Astrocyte (in vitro differentiated cells and primary cell): Measurements from ENCODE around the gene RBM19. TPM values are rescaled to one million over a fixed set of nuclear protein-coding genes. Genes with fewer than 3 reads are reported as not detected.
"Not testable (repeated sequence)": the region's sequence is repeated elsewhere in the genome, so short reads cannot be mapped to it uniquely, and the experiment has no call there.

Source experiments
- DNase-seq: peaks from one replicate; pipeline ENCODE4 v3.0.0-alpha.2; 2010; ENCODE audit warnings: low read depth
- FAIRE-seq: peaks from 2 replicates; lab custom pipeline; 2011; peaks lifted over from hg19 to GRCh38; lab: Jason Lieb, UNC
- H2AFZ ChIP-seq: 2 replicates; pipeline ENCODE4 v1.6.0; 2012; ENCODE audit warnings: low read depth, low read length, inconsistent platforms
- H3K27ac ChIP-seq: 2 replicates; pipeline ENCODE4 v1.5.1; 2011; ENCODE audit warnings: low read depth, low read length, inconsistent platforms
- H3K27me3 ChIP-seq: 2 replicates; pipeline ENCODE4 v1.6.0; 2011; ENCODE audit warnings: low read length, inconsistent platforms; ENCODE audit not compliant: insufficient read depth
- H3K36me3 ChIP-seq: 2 replicates; pipeline ENCODE4 v1.5.1; 2011; ENCODE audit warnings: low read length, inconsistent platforms; ENCODE audit not compliant: insufficient read depth
- H3K4me1 ChIP-seq: 2 replicates; pipeline ENCODE4 v1.5.1; 2011; ENCODE audit warnings: low read length, inconsistent platforms; ENCODE audit not compliant: insufficient read depth
- H3K4me2 ChIP-seq: 2 replicates; pipeline ENCODE4 v1.6.0; 2012; ENCODE audit warnings: low read length, inconsistent platforms
- H3K4me3 ChIP-seq: 2 replicates; pipeline ENCODE4 v1.5.1; 2011; ENCODE audit warnings: low read depth, mild to moderate bottlenecking, low read length, inconsistent platforms; ENCODE audit not compliant: insufficient read depth
- H3K79me2 ChIP-seq: 2 replicates; pipeline ENCODE4 v1.6.0; 2012; ENCODE audit warnings: mild to moderate bottlenecking, low read length, inconsistent platforms; ENCODE audit not compliant: insufficient read depth
- H3K9ac ChIP-seq: 2 replicates; pipeline ENCODE4 v1.6.0; 2012; ENCODE audit warnings: mild to moderate bottlenecking, low read length, inconsistent platforms
- H3K9me3 ChIP-seq: 2 replicates; pipeline ENCODE4 v1.5.1; 2012; ENCODE audit warnings: low read depth, mild to moderate bottlenecking, low read length, inconsistent platforms; ENCODE audit not compliant: insufficient read depth
- H4K20me1 ChIP-seq: 2 replicates; pipeline ENCODE4 v1.6.0; 2012; ENCODE audit warnings: low read length, inconsistent platforms; ENCODE audit not compliant: insufficient read depth
- H3K27ac Mint-ChIP-seq: one replicate; pipeline ENCODE4 v1.8.0; 2021; ENCODE audit warnings: mild to moderate bottlenecking, mixed read lengths; ENCODE audit not compliant: unreplicated experiment
- H3K27me3 Mint-ChIP-seq: one replicate; pipeline ENCODE4 v1.8.0; 2021; ENCODE audit warnings: low read depth, mixed read lengths; ENCODE audit not compliant: unreplicated experiment
- H3K36me3 Mint-ChIP-seq: one replicate; pipeline ENCODE4 v1.8.0; 2021; ENCODE audit warnings: low read depth, mixed read lengths; ENCODE audit not compliant: unreplicated experiment
- H3K4me1 Mint-ChIP-seq: one replicate; pipeline ENCODE4 v1.8.0; 2021; ENCODE audit warnings: low read depth, mixed read lengths; ENCODE audit not compliant: unreplicated experiment
- H3K4me3 Mint-ChIP-seq: one replicate; pipeline ENCODE4 v1.8.0; 2021; ENCODE audit warnings: mild to moderate bottlenecking, moderate library complexity, mixed read lengths; ENCODE audit not compliant: unreplicated experiment
- H3K9me3 Mint-ChIP-seq: one replicate; pipeline ENCODE4 v1.8.0; 2021; ENCODE audit warnings: mild to moderate bottlenecking, mixed read lengths; ENCODE audit not compliant: unreplicated experiment
- EZH2 ChIP-seq: IDR thresholded peaks from 2 replicates; pipeline ENCODE4 v1.6.1; 2012; ENCODE audit warnings: mild to moderate bottlenecking, low read length, inconsistent platforms; ENCODE audit not compliant: insufficient read depth
- total RNA-seq: library from RNA; stranded (reverse); gene quantifications from 2 replicates; pipeline ENCODE4 v1.2.1, GENCODE V29; 2021
- TF ChIP-seq, protein P1 (sequence below): IDR thresholded peaks from 2 replicates; pipeline ENCODE4 v1.5.1; 2011; ENCODE audit warnings: low read depth, mild to moderate bottlenecking, inconsistent platforms, low read length, moderate library complexity; ENCODE audit not compliant: insufficient read depth

The RBM19 gene
- total RNA-seq, 1 donor from 2014 or later: 32.3 TPM

DNA sequence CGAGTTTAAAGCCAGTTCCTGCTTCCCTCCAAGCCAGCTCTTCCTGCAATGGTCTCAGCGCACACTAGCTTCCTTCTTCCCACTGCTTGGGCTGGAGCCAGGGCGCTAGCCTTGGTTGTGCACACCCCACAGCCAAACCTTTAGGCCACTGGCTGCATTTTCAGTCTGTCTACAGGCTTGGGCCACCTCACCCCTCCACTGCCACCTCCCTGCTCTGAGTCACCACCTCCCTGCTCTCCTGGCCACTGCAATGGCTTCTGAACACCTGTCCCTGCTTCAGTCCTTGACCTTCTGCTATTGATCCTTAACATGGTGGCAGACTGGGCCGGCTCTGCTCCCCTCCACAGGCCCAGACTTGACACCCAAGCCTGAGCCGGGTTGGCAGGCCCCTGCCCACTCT lies 151.1 kb downstream of the RBM19 start:
- H3K79me2 ChIP-seq: no peaks in the 10 kb centered on the region
- H4K20me1 ChIP-seq: no peaks in the 10 kb centered on the region
- H2AFZ ChIP-seq: no peak overlapping the region
- H3K4me2 ChIP-seq: no peak overlapping the region
- H3K4me3 ChIP-seq: no peak overlapping the region
- no peaks in the 10 kb centered on the region for H3K36me3 ChIP-seq
- peaks cover 2% of the 10 kb centered on the region for H3K9me3 Mint-ChIP-seq
- H3K9me3 ChIP-seq: no peaks in the 10 kb centered on the region
- H3K27ac ChIP-seq: no peak overlapping the region
- no peak overlapping the region for H3K27ac Mint-ChIP-seq
- peaks cover 7% of the 10 kb centered on the region for H3K27me3 Mint-ChIP-seq
- no peak for TF ChIP-seq EZH2
- TF ChIP-seq, protein P1, sequence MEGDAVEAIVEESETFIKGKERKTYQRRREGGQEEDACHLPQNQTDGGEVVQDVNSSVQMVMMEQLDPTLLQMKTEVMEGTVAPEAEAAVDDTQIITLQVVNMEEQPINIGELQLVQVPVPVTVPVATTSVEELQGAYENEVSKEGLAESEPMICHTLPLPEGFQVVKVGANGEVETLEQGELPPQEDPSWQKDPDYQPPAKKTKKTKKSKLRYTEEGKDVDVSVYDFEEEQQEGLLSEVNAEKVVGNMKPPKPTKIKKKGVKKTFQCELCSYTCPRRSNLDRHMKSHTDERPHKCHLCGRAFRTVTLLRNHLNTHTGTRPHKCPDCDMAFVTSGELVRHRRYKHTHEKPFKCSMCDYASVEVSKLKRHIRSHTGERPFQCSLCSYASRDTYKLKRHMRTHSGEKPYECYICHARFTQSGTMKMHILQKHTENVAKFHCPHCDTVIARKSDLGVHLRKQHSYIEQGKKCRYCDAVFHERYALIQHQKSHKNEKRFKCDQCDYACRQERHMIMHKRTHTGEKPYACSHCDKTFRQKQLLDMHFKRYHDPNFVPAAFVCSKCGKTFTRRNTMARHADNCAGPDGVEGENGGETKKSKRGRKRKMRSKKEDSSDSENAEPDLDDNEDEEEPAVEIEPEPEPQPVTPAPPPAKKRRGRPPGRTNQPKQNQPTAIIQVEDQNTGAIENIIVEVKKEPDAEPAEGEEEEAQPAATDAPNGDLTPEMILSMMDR: no peak
- no peak overlapping the region for H3K4me3 Mint-ChIP-seq
- H3K36me3 Mint-ChIP-seq: peaks cover 7% of the 10 kb centered on the region
- no peaks in the 10 kb centered on the region for H3K27me3 ChIP-seq
- no peak for FAIRE-seq
- DNase-seq: no peak
- no peaks in the 10 kb centered on the region for H3K4me1 ChIP-seq
- no peak overlapping the region for H3K9ac ChIP-seq
- H3K4me1 Mint-ChIP-seq: peaks cover 15% of the 10 kb centered on the region

DNA sequence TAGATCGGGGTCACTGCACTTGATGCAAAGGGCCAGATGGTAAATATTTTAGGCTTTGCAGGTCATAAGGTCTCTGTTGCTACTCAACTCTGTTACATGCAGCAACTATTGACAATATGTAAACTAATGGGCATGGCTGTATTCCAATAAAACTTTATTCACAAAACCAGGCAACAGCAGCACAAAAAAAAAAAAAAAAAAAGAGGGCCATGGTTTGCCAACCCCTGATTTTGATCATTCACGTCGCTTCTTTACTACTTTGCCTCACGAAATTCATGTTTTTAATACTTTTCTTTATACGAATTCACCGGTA lies 152.9 kb downstream of the RBM19 start:
- Histone ChIP-seq H2AFZ (no peak overlapping the region), H3K79me2 (no peaks in the 10 kb centered on the region), H3K9me3 (no peaks in the 10 kb centered on the region), H3K4me3 (no peak overlapping the region), H3K27ac (no peak overlapping the region), H3K4me2 (no peak overlapping the region), H3K4me1 (no peaks in the 10 kb centered on the region), H3K9ac (no peak overlapping the region), H4K20me1 (no peaks in the 10 kb centered on the region), H3K36me3 (no peaks in the 10 kb centered on the region), H3K27me3 (no peaks in the 10 kb centered on the region)
- H3K36me3 Mint-ChIP-seq: peaks cover 6% of the 10 kb centered on the region
- H3K9me3 Mint-ChIP-seq: peaks cover 2% of the 10 kb centered on the region
- H3K27ac Mint-ChIP-seq: no peak overlapping the region
- H3K4me3 Mint-ChIP-seq: no peak overlapping the region
- peaks cover 6% of the 10 kb centered on the region for H3K4me1 Mint-ChIP-seq
- peaks cover 7% of the 10 kb centered on the region for H3K27me3 Mint-ChIP-seq
- TF ChIP-seq EZH2: no peak
- TF ChIP-seq, protein P1: no peak
- DNase-seq: no peak
- FAIRE-seq: no peak

DNA sequence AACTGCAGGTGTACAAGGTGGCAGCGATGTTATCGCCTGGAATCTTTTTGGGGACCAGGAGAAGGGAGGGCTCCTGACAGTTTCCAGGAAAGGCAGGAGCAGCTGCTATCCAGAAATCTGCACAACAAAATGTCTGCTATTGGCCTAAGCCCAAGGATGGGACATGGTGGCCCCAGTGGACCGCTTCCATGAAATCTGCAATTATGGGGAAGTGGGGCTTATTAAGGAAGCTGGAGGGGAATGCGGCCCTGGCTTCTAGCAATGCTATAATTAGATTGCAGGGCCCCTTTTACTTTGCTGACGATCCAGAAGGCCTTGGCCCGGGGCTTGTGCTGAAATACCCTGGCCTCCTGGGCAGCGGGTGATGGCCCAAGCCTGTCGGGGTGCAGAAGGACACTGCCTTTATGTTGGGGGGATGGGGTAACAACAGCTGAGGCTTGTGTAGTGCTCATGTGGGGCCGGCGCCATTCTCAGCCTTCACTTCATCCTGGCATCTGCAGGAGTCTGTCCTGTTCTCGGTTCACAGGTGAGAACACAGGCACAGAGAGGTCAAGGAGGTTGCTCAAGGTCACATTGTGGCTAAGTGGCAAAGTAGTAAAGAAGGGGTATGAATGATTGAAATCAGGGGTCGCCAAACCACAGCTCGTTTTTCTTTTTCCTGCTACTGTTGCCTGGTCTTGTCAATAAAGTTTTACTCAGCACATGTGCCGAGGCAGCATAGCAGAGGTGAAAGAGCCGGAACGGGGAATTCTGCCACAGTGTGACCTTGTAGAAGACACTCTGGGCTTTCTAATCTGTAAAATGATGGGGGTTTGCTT lies 153.5 kb downstream of the RBM19 start:
- no peak overlapping the region for H2AFZ ChIP-seq
- H3K4me1 ChIP-seq: no peaks in the 10 kb centered on the region
- Mint-ChIP-seq H3K4me3 (no peak overlapping the region), H3K27me3 (peaks cover 7% of the 10 kb centered on the region), H3K9me3 (peaks cover 2% of the 10 kb centered on the region), H3K4me1 (peaks cover 6% of the 10 kb centered on the region), H3K36me3 (peaks cover 5% of the 10 kb centered on the region), H3K27ac (no peak overlapping the region)
- TF ChIP-seq EZH2: no peak
- TF ChIP-seq, protein P1: no peak
- no peaks in the 10 kb centered on the region for H3K79me2 ChIP-seq
- no peaks in the 10 kb centered on the region for H4K20me1 ChIP-seq
- no peak for FAIRE-seq
- H3K27me3 ChIP-seq: no peaks in the 10 kb centered on the region
- no peak overlapping the region for H3K4me3 ChIP-seq
- no peaks in the 10 kb centered on the region for H3K9me3 ChIP-seq
- no peak overlapping the region for H3K9ac ChIP-seq
- H3K4me2 ChIP-seq: no peak overlapping the region
- DNase-seq: no peak
- H3K27ac ChIP-seq: no peak overlapping the region
- no peaks in the 10 kb centered on the region for H3K36me3 ChIP-seq

DNA sequence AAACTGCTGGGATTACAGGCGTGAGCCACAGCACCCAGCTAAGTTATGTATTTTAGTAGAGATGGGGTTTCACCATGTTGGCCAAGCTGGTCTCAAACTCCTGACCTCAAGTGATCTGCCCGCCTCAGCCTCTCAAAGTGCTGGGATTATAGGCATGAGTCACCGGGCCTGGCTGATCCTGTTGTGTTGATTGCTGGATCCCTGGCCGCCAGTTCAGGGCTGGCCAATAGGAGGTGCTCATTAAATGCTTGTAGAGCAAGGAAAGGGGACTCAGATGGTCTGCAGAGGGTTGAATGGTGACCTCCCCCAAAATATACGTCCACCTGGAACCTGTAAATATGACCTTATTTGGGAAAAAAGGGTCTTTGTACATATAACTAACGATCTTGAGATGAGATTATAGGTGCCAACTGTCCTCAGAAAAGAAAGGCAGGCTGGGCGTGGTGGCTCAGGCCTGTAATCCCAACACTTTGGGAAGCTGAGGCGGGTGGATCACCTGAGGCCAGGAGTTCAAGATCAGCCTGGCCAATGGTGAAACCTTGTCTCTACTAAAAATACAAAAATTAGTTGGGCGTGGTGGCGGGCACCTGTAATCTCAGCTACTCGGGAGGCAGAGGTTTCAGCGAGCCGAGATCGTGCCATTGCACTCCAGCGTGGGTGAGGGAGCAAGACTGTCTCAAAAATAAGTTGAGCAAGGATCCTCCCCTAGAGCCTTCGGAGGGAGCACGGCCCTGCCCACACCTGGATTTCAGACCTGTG lies 156.5 kb downstream of the RBM19 start:
- H3K4me1 Mint-ChIP-seq, H3K4me3 Mint-ChIP-seq, H3K27ac ChIP-seq, DNase-seq, H3K36me3 Mint-ChIP-seq, H3K4me1 ChIP-seq, H3K27me3 ChIP-seq, H3K4me3 ChIP-seq, H3K79me2 ChIP-seq, H3K4me2 ChIP-seq, H3K27ac Mint-ChIP-seq, H3K9ac ChIP-seq, H3K9me3 ChIP-seq, H2AFZ ChIP-seq, H3K36me3 ChIP-seq, H4K20me1 ChIP-seq, FAIRE-seq: not testable (repeated sequence)
- Mint-ChIP-seq H3K27me3 (peaks cover 14% of the 10 kb centered on the region), H3K9me3 (peaks cover 18% of the 10 kb centered on the region)
